ENCODE measurements around the gene LGI4. TPM values are rescaled to one million over a fixed set of nuclear protein-coding genes. Genes with fewer than 3 reads are reported as not detected.
"Not testable (repeated sequence)": the region's sequence is repeated elsewhere in the genome, so short reads cannot be mapped to it uniquely, and the experiment has no call there.

The LGI4 gene
- polyA plus RNA-seq, 3 donors: 2.2 to 3.2 (median 3.0) TPM

- no peak for DNase-seq
Observed at GRCh38 chr19:35107545-35107944, 27.3 kb downstream of the LGI4 start.

DNA sequence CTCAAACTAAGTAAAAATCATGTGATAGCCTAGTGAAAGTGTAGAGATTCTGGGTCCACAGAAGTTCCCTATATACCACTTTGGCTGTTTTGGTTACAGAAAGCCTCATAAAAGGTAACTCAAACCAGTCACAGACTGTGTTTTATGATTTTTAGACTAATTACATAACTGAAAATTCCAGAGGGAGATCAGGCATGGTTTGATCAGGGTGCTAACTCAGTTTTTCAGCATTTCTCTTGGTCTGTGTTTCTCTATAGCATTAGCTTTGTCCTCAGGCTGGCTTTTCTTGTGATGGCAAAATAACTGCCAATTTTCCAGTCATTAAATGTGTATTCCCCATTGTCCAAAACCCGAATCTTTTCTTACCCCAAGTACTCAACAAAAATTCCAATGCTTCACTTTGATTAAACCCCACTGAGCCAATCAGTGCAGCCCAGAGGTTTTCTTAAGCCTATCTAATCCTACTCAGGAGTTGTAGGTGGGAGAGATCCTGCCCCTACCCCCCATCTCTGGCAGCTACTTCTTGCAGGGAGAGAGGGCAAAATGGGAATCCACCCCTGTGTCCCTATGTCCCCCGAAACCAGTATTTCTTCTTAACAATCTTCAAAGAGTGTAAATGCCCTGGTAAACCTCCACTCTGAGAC lies 27.8 kb downstream of the LGI4 start:
- DNase-seq: no peak

GRCh38 chr19:35106291-35106583 lies 28.6 kb downstream of the LGI4 start:
- no peak for DNase-seq

DNA sequence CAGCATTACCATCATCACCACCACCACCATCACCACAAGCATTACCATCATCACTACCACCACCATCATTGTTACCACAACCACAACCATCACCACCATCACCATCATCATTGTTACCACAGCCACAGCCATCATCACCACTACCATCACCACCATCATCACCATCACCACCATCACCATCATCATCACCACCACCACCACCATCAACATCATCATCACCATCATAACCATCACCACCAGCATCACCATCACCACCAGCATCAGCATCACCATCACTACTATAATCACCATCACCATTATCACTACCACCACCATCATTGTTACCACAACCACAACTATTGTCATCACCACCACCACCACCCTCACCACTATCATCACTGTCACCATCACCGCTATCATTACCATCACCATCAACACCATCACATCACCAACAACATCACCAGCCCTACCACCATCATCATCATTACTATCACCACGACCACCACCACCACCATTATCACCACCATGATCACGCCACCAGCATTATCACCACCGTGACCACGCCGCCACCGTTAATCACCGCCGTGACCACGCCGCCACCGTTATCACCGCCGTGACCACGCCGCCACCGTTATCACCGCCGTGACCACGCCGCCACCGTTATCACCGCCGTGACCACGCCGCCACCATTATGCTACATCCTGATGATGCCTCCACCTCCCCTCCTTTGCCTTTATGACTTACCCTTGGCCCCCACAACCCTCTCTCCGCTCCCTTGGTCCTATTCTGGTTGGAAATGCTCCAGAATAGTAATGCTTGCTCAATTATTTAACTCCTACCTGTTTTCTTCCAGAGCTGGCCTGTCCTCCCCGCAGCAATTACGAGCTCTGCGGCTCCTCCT lies 29.2 kb downstream of the LGI4 start:
- no peak for DNase-seq

DNA sequence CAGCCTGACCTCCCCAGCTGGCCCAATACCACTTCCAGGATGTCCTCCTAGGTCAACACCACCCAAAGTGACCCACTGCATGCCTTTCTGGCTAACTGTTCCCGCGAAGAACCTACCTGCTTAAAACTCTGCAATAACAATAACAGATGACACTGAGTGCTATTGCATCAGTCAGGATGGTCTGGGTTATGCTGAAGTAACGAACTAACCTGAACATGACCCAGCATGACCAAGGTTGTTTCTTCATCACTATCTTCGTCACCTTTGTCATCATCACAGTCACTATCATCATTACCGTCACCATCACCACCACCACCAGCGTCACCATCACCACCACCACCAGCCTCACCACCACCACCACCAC lies 29.8 kb downstream of the LGI4 start:
- no peak for DNase-seq

DNA sequence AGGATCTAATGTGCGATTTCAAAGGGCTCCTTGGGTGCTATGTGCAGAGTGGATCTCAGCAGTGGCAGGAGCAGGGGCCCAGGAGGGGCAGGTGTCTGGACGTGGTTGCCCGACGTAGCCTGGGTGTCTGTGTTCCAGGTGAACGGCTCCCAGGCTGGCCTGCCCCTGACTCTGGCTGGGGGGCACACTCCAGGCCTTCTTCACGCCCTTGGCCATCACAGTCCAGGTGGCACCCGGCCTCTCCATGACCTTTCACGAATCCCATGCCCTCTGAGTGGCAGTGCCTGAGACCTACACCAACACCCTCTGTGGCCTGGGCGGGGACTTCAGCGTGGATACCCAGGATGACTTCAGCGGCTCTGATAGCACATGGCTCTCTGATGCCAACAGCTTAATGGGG lies 30.5 kb downstream of the LGI4 start:
- DNase-seq: no peak

DNA sequence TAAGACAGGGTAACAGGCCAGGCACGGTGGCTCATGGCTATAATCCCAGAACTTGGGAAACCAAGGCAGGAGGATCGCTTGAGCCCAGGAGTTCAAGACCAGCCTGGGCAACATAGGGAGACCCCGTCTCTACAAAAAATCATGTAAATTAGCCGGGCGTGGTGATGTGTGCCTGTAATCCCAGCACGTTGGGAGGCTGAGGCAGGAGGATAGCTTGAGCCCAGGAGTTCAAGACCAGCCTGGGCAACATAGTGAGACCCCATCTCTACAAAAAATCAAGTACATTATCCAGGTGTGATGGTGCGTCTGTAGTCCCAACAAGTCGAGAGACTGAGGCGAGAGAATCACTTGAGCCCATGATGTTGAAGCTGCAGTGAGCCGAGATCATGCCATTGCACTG lies 31.2 kb downstream of the LGI4 start:
- not testable (repeated sequence) for DNase-seq

- not testable (repeated sequence) for DNase-seq
Observed at GRCh38 chr19:35101949-35102348, 32.9 kb downstream of the LGI4 start.

- DNase-seq: no peak
Observed at GRCh38 chr19:35100588-35101533, 34.0 kb downstream of the LGI4 start.

GRCh38 chr19:35099897-35100275 lies 35.0 kb downstream of the LGI4 start:
- no peak for DNase-seq

GRCh38 chr19:35099155-35099896 lies 35.5 kb downstream of the LGI4 start:
- DNase-seq: no peak

GRCh38 chr19:35098413-35099049 lies 36.3 kb downstream of the LGI4 start:
- DNase-seq: no peak

DNA sequence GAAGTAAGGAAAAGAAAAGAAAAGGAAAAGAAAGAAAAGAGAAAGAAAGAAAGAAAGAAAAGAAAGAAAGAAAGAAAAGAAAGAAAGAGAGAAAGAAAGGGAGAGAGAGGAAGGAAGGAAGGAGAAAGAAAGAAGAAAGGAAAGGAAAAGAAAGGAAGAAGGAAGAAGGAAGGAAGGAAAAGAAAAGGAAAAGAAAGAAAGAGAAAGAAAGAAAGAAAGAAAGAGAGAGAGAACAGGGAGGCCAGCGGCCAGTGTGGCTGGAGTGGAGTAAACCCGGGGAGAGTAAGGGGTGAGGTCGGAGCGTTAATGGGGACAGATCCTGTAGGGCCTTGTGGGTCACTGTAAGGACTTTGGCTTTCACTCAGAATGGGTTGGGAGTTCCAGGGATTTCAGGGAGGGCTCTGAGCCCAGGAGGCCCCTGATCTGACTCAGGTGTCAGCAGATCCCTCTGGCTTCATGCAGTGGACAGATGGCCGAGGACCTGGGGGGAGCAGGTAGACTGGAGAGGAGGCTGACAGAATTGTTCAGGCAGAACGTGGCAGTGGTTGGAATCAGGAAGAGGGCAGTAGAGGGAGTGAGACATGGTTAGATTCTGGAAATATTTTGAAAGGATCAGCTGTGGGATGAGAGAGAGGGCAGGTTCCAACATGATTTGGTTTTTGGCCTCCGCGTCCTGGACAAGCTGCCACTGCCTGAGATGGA lies 39.0 kb downstream of the LGI4 start:
- no peak for DNase-seq

- no peak for DNase-seq
Observed at GRCh38 chr19:35094656-35095055, 40.2 kb downstream of the LGI4 start.

GRCh38 chr19:35093941-35094647 lies 40.8 kb downstream of the LGI4 start:
- DNase-seq: no peak

DNA sequence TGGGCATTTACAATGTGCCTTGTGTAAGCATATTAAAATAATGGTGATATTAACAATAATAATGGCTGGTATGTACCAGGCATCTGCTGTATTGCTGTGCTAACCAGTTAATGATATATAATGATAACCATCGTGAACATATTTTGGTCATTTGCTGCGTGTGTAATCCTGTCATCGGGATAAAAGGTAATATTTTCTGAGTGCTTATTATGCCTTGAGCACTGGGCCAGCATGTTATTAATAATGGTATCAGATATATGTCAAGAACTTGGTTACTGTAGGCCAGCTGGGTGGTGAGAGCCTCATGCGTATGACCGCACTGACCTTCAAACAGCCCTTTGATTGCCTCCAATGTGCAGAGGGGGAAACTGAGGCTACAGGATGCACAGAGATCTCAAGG lies 41.4 kb downstream of the LGI4 start:
- DNase-seq: no peak

DNA sequence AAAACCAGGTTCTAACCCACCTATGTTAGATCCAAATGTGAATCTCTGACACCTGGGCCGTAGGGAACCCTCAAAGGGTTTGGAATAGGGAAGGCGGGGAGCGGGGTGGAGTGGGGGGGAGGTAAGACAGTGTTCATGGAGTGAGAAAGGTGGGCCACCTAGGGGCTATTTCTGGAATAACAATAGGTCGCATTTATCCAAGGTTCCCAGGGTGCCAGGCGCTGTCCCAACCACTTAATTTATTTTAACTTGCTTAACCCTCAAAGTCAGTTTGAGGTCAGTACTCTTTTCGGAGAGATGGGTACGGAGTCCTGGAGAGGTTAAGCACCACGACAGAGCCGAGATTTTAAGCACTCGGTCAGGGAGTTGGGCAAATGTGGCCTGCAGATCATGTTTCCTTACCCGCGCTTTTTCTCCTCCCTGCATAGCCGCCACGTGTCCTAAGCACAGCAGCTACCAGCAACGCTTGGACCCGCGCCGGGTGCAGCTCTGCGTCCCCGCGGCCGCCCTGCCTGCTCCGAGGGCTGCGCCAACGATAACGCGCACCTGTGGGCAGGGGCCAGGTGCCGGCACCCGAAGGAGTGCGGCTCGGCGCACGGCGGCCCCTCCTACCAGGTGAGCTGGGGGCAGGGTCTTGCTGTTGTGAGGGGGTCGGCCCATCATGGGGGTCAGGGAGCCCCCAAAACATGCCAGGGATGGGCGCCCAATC lies 44.2 kb downstream of the LGI4 start:
- DNase-seq: peak; percentile 79

GRCh38 chr19:35090160-35090505 lies 44.7 kb downstream of the LGI4 start:
- no peak for DNase-seq

DNA sequence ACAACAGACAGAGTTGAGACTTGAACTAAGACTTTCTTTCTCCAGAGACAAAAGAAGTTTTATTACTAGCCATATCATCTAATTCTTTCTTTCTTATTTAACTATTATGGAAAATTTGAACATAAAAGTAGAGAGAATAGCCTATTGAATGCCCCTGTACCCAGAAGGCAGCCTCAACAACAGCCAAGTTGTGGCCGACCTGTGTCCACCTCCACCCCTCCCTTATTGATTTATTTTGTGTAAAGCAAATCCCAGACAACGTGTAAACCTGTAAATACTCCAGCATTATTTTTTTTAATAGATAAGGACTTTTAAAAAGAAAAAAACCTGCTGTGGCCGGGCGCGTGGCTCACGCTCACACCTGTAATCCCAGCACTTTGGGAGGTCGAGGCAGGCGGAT lies 45.3 kb downstream of the LGI4 start:
- DNase-seq: no peak

Data from renal pelvis (tissue), 4 donors.